ENCODE results near the gene STK38L.

GRCh38 chr12:27285403-27285802 is 41.3 kb downstream of the STK38L start:
- TF ChIP-seq, protein P1, sequence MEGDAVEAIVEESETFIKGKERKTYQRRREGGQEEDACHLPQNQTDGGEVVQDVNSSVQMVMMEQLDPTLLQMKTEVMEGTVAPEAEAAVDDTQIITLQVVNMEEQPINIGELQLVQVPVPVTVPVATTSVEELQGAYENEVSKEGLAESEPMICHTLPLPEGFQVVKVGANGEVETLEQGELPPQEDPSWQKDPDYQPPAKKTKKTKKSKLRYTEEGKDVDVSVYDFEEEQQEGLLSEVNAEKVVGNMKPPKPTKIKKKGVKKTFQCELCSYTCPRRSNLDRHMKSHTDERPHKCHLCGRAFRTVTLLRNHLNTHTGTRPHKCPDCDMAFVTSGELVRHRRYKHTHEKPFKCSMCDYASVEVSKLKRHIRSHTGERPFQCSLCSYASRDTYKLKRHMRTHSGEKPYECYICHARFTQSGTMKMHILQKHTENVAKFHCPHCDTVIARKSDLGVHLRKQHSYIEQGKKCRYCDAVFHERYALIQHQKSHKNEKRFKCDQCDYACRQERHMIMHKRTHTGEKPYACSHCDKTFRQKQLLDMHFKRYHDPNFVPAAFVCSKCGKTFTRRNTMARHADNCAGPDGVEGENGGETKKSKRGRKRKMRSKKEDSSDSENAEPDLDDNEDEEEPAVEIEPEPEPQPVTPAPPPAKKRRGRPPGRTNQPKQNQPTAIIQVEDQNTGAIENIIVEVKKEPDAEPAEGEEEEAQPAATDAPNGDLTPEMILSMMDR (IDR thresholded peaks at IDR 0.05; ENCODE audit: insufficient read depth, low read length), result no peak
- TF ChIP-seq POLR2AphosphoS5 (IDR thresholded peaks at IDR 0.05; ENCODE audit: low read depth), result no peak
- no peak for TF ChIP-seq SPI1 (IDR thresholded peaks at IDR 0.05; ENCODE audit: borderline replicate concordance, low read depth)
- no peak for TF ChIP-seq REST (IDR thresholded peaks at IDR 0.05; ENCODE audit: insufficient replicate concordance, low read depth)
